LNCAP (cell line): ENCODE data around the gene RPUSD1.

Source experiments
- TF ChIP-seq, protein P1 (sequence below): fragments of 450-650 bp; IDR thresholded peaks from 2 replicates; pipeline ENCODE4 v1.5.1; 2017; ENCODE audit warnings: mild to moderate bottlenecking

The RPUSD1 gene

DNA sequence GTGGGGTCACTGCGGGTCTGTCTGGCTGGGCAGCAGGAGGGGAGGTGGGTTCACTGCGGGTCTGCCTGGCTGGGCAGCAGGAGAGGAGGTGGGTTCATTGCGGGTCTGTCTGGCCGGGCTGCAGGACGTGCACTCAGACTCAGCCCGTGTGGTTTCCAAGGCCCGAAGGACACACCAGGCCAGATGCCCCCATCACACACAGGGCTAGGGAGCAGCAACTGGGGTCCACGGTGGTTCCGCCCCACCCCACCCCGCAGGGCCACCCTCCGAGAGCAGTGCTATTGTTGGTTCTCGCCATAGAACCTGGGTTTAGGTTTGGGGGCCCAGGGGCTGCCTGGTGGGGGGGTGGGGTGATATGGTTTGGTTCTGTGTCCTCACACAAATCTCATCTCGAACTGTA is 41.5 kb downstream of the RPUSD1 start:
- TF ChIP-seq, protein P1, sequence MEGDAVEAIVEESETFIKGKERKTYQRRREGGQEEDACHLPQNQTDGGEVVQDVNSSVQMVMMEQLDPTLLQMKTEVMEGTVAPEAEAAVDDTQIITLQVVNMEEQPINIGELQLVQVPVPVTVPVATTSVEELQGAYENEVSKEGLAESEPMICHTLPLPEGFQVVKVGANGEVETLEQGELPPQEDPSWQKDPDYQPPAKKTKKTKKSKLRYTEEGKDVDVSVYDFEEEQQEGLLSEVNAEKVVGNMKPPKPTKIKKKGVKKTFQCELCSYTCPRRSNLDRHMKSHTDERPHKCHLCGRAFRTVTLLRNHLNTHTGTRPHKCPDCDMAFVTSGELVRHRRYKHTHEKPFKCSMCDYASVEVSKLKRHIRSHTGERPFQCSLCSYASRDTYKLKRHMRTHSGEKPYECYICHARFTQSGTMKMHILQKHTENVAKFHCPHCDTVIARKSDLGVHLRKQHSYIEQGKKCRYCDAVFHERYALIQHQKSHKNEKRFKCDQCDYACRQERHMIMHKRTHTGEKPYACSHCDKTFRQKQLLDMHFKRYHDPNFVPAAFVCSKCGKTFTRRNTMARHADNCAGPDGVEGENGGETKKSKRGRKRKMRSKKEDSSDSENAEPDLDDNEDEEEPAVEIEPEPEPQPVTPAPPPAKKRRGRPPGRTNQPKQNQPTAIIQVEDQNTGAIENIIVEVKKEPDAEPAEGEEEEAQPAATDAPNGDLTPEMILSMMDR, result no peak

- TF ChIP-seq, protein P1, result no peak
Observed at GRCh38 chr16:745739-746138, 42.4 kb downstream of the RPUSD1 start.

DNA sequence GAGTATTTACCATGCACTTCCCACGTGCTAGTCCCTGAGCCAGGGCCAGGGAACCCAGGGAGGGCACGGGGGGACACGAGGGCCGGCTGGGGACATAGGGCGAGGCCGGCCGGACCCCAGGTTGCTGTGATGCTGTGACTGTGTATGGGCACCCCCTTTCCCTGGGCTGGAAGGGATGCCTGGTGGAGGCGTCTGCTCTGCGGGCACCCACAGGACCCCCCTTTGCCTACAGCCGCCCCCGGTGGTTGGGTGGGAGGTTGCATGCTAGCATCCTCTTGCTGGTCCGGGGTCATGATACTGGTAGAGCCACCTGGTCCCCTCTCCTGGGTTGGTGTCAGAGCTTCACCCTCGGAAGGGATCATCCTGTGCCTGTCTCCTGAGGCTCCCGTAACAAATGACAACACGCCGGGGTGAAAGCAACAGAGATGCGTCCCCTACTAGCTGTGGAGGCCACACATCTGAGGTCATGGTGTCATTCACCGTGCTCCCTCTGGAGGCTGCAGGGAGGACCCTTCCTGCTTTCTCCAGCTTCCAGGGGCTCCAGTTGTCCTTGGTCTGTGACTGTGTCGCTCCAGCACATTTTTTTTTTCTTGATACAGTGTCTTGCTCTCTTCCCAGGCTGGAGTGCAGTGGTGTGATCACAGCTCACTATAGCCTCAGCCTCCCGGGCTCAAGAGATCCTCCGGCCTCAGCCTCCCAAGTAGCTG is 44.2 kb downstream of the RPUSD1 start:
- TF ChIP-seq, protein P1, result no peak

GRCh38 chr16:741986-742629 is 46.1 kb downstream of the RPUSD1 start:
- TF ChIP-seq, protein P1, result no peak

- TF ChIP-seq, protein P1, result peak; percentile 97
Observed at GRCh38 chr16:740764-741505, 47.2 kb downstream of the RPUSD1 start, which contains the start of gene CIAO3. TSS of gene CIAO3 (minus strand) at chr16:740997. CDS start at chr16:740985, 12 bp downstream.

DNA sequence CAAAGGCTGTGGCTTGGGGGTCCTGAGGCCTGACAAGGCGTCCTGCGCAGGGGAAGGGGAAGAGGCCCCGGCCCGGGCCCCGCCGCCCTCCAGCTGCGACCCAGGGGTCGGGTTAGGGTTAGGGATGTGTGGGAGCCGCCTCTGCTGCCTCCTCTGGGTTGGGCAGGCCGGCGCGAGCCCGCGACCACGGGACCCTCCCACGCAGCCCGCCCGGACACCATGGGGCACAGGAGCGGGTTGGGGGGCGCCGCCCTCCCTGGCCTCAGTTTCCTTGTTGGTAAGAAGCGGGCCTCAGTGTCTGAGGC is 47.8 kb downstream of the RPUSD1 start:
- TF ChIP-seq, protein P1, result no peak

- TF ChIP-seq, protein P1, result no peak
Observed at GRCh38 chr16:739560-740458, 48.4 kb downstream of the RPUSD1 start.
